Measurements from ENCODE around the gene NUB1.

DNA sequence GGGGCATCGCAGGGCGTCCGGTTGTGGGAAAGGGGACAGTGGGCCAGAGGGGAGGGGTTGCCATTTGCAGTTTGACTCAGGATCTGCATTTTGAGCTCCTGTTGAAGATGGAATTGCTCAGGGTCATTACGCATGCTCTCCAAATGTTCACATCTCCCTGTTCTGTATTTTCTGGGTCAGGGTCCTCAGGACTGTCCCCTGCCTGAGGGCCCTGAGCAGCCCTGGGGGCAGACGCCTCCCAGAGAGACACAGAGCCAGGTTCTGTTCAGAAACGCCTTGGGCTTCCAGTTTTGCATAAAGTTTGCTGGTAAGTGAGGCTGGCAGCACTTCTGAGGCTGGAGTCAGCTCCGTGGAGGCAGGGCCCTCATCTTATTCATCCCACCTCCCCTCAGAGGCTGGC lies 34.1 kb upstream of the NUB1 start:
- TF ChIP-seq POLR2AphosphoS5 (IDR thresholded peaks at IDR 0.05) (no peak), POLR2A (IDR thresholded peaks at IDR 0.05) (no peak), CTCF (IDR thresholded peaks at IDR 0.05) (no peak), EP300 (IDR thresholded peaks at IDR 0.05) (no peak)
